ENCODE results near the gene FGD5.

- TF ChIP-seq, protein P1, sequence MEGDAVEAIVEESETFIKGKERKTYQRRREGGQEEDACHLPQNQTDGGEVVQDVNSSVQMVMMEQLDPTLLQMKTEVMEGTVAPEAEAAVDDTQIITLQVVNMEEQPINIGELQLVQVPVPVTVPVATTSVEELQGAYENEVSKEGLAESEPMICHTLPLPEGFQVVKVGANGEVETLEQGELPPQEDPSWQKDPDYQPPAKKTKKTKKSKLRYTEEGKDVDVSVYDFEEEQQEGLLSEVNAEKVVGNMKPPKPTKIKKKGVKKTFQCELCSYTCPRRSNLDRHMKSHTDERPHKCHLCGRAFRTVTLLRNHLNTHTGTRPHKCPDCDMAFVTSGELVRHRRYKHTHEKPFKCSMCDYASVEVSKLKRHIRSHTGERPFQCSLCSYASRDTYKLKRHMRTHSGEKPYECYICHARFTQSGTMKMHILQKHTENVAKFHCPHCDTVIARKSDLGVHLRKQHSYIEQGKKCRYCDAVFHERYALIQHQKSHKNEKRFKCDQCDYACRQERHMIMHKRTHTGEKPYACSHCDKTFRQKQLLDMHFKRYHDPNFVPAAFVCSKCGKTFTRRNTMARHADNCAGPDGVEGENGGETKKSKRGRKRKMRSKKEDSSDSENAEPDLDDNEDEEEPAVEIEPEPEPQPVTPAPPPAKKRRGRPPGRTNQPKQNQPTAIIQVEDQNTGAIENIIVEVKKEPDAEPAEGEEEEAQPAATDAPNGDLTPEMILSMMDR (IDR thresholded peaks at IDR 0.05; ENCODE audit: low read depth, low read length, poor library complexity, severe bottlenecking) = no peak
- TF ChIP-seq EZH2phosphoT487 (IDR thresholded peaks at IDR 0.05; ENCODE audit: borderline replicate concordance, low read length) = no peak
Measured at GRCh38 chr3:14834807-14835466, 16.2 kb downstream of the FGD5 start.
